Loucy (cell line): Measurements from ENCODE around the gene LRRD1.
"Not testable (repeated sequence)": the region's sequence is repeated elsewhere in the genome, so short reads cannot be mapped to it uniquely, and the experiment has no call there.

Experiments used
- EZH2phosphoT487 ChIP-seq: fragments of 200-600 bp; IDR thresholded peaks from 2 replicates; pipeline ENCODE4 v1.6.1; 2018; ENCODE audit warnings: antibody characterized with exemption, mild to moderate bottlenecking, moderate library complexity, borderline replicate concordance
- TF ChIP-seq, protein P1 (sequence below): fragments of 200-600 bp; sonication (generic); conservative IDR thresholded peaks from 2 replicates; pipeline ENCODE4 v1.5.1; 2014; ENCODE audit warnings: mild to moderate bottlenecking, antibody characterized with exemption, low read length

DNA sequence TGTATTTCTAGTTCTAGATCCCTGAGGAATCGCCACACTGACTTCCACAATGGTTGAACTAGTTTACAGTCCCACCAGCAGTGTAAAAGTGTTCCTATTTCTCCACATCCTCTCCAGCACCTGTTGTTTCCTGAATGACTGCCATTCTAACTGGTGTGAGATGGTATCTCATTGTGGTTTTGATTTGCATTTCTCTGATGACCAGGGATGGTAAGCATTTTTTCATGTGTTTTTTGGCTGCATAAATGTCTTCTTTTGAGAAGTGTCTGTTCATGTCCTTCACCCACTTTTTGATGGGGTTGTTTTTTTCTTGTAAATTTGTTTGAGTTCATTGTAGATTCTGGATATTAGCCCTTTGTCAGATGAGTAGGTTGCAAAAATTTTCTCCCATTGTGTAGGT, 5.4 kb upstream of the LRRD1 start:
- TF ChIP-seq, protein P1, sequence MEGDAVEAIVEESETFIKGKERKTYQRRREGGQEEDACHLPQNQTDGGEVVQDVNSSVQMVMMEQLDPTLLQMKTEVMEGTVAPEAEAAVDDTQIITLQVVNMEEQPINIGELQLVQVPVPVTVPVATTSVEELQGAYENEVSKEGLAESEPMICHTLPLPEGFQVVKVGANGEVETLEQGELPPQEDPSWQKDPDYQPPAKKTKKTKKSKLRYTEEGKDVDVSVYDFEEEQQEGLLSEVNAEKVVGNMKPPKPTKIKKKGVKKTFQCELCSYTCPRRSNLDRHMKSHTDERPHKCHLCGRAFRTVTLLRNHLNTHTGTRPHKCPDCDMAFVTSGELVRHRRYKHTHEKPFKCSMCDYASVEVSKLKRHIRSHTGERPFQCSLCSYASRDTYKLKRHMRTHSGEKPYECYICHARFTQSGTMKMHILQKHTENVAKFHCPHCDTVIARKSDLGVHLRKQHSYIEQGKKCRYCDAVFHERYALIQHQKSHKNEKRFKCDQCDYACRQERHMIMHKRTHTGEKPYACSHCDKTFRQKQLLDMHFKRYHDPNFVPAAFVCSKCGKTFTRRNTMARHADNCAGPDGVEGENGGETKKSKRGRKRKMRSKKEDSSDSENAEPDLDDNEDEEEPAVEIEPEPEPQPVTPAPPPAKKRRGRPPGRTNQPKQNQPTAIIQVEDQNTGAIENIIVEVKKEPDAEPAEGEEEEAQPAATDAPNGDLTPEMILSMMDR: not testable (repeated sequence)
- not testable (repeated sequence) for TF ChIP-seq EZH2phosphoT487
